KBM-7 (cell line): ENCODE data around the gene IFT74.
"Not testable (repeated sequence)": the region's sequence is repeated elsewhere in the genome, so short reads cannot be mapped to it uniquely, and the experiment has no call there.

Source experiments
- DNase-seq: peaks from one replicate; pipeline ENCODE4 v3.0.0-alpha.2; 2015
- in situ Hi-C: fragments of 300-500 bp; cut with MboI; formaldehyde crosslinking; loops from 2 replicates; pipeline ENCODE4 v1.14.3; 2020; ENCODE audit warnings: low sequenced_read_pairs, low pct_unique_long_range_greater_than_20kb, mixed read lengths

Gene IFT74

GRCh38 chr9:27054125-27054524 is 97.9 kb downstream of the IFT74 start:
- no peak for DNase-seq

GRCh38 chr9:27054841-27055240 is 98.6 kb downstream of the IFT74 start:
- no peak for DNase-seq
- in situ Hi-C loops, result no loop called here

More at GRCh38 chr9:27054125-27054524, 97.9 kb downstream of the IFT74 start:
- in situ Hi-C loops, result no loop called here

DNA sequence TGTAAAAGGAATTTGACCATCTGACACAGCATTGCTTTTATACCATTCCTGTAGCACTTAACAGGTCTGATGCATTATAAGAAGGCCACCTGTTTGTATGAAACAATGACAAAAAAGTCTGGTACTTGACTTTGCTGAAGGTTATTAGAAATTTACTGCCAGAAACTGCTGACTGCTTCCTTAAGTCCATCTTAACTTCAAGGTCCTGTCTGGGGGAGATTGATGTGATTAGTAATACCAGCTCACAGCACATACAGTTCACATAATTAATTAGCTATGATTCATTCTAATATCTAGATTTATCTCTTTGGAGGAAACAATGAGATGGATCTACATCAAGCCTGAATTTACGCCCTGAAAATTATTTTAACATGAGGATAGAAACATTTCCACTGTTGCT is 103.2 kb downstream of the IFT74 start:
- in situ Hi-C loops, result no loop called here
- DNase-seq, result no peak

DNA sequence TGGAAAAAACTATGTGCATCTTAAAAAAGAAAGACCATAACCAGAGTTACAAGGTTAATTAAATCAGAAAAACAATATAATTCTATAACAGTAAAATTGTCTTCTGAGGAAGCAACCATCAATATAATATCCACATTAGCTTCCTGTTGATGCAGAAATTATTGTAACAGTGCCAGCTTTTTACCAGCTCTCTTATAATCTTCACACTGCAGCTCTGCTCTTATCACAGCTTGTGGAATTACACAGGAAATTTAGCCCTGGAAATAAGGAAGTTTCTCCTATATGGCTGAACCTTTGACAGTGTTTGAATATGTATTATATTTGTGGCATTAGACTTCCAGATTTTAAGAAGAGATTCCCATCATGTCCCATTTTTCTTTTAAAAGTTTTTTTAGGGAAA is 103.7 kb downstream of the IFT74 start:
- in situ Hi-C loops, result no loop called here
- DNase-seq, result peak; percentile 26

DNA sequence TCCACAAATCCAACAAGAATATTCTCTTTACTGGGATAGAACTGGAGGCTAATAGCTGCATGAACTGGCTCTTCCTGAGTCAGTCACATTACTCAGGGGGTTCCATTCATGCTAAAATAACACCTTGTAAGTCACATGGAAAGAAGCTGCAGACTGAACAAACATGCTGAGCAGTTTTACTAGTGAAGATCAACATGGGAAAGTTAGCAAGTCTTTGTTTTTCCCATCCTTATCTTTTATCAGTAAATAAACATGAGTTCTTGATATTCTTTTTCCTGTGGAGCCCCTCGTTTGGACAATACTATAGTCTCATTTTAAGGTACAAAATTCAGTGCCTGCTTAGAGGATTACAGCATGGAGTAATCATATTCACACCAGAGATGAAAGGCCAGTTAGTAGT is 109.1 kb downstream of the IFT74 start:
- in situ Hi-C loops, result no loop called here
- no peak for DNase-seq

- no peak for DNase-seq
- in situ Hi-C loops, result no loop called here
Observed at GRCh38 chr9:27073841-27074728, 117.9 kb downstream of the IFT74 start.

DNA sequence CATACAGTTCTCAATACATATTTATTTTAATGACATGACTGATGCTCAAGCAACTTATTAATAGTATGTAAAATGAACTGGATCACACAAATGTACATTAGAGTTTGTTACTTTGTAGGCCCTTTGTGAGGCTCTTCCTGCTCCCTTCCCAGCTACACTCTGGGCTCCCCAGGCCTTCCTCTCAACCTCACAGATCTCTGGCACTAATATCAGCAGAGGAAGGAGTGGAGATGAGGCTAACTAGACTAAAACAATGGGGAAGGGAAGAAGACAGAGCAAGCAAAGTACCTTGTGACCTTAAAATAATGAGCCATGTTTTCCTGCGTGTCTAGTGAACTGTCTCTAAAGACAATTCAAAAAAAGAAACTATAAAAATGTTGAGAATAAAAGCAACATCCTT is 122.5 kb downstream of the IFT74 start:
- DNase-seq, result no peak
- in situ Hi-C loops, result no loop called here

GRCh38 chr9:27085456-27085855 is 129.2 kb downstream of the IFT74 start:
- in situ Hi-C loops, result no loop called here
- DNase-seq, result no peak

GRCh38 chr9:27086818-27087680 is 130.8 kb downstream of the IFT74 start:
- in situ Hi-C loops, result no loop called here
- no peak for DNase-seq

GRCh38 chr9:27088981-27089380 is 132.8 kb downstream of the IFT74 start:
- in situ Hi-C loops, result no loop called here
- no peak for DNase-seq

DNA sequence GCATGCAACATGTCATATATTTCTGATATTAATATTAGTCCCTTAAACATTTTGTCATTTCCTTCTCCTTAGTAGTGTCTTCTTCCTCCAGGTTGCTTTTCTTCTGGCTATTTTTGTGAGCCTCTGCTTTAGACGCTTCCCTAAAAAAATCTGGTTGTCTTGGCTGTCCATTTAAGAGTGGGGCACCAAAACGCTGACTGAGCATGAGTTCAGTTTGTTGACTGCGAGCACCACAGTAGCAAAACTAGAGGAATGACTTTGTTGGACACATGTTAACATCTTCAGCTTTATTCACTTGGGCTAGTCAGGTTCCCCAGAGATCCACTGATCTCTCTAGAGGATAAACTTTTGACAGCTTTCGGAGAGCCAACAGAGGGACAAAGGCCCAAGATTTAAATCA is 133.5 kb downstream of the IFT74 start:
- DNase-seq, result no peak
- in situ Hi-C loops, result no loop called here

DNA sequence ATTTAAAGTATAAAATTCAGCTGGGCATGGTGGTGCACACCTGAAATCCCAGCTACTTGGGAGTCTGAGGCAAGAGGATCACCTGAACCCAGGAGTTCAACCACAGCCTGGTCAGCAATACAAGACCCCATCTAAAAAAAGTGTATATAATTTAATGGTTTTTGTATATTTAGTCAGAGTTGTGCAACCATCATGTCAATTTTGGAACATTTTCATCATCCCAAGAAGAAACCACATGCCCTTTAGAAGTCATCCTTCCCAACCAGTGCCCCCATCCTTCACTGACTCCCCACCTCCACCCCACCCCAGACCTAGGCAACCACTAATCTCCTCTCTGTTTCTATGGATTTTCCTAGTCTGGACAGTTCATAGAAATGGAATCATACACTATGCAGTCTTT is 134.0 kb downstream of the IFT74 start:
- in situ Hi-C loops, result no loop called here
- no peak for DNase-seq

DNA sequence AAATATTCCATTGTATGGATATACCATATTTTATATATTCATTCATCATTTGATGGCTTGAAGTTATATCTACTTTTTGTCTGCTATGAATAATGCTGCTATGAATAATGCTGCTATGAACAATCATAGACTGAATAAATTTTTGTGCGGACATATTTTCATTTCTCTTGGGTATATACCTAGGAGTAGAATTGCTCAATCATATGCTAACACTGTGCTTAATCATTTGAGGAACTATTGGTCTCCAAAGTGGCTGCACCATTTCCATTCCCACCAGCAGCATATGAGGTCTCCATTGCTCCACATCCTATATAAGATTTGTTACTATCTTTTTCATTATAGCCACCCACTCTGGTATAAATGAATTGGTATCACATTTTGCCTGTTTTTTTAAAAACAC is 134.5 kb downstream of the IFT74 start:
- DNase-seq, result no peak
- in situ Hi-C loops, result no loop called here

GRCh38 chr9:27092496-27092895 is 136.3 kb downstream of the IFT74 start:
- in situ Hi-C loops, DNase-seq: not testable (repeated sequence)

DNA sequence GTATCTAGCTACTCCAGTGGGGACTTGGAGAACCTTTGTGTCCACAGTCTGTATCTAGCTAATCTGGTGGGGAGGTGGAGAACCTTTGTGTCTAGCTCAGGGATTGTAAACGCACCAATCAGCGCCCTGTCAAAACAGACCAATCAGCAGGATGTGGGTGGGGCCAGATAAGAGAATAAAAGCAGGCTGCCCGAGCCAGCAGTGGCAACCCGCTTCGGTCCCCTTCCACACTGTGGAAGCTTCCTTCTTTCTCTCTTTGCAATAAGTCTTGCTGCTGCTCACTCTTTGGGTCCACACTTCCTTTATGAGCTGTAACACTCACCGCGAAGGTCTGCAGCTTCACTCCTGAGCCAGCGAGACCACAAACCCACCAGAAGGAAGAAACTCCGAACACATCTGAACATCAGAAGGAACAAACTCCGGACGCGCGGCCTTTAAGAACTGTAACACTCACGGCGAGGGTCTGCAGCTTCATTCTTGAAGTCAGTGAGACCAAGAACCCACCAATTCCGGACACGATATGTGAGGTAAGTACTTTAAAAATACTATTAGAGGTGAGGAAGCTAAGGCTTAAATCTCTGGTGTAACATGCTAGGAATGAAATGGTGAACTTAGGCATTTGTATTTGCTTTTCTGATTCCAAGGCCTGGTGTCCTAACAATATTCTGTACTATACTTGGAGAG is 137.3 kb downstream of the IFT74 start:
- DNase-seq, in situ Hi-C loops: not testable (repeated sequence)

DNA sequence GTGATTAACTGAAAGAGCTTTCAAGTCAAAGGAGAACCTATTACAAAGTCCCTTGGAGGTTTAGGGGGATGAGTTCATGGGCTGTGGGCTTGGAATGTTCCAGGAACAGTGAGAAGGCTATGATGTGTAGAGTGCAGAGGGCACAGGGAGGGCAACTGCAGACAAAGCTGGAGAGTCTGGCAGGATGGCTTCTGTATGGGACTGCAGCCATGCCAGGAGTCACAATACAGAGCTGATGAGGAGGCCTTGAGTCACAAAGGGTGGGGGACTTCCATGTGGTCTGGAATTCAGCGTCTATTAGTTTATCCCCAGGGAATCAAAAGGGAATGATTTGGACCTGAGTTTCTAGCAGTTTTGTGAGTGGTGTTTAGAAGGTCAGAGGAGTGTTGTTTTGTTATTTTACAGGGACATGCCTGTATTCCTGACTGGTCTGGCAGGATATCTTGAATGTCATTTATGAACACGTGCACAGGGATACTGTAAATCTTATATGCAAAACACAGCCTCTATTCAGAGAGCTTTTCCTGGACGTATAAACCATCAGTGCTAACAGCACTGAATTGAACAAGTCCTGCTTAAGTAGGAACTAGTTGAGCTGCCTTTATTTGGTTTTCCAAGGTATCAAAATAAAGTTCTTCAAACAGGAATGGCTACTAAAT is 138.6 kb downstream of the IFT74 start:
- in situ Hi-C loops, result no loop called here
- DNase-seq, result no peak

DNA sequence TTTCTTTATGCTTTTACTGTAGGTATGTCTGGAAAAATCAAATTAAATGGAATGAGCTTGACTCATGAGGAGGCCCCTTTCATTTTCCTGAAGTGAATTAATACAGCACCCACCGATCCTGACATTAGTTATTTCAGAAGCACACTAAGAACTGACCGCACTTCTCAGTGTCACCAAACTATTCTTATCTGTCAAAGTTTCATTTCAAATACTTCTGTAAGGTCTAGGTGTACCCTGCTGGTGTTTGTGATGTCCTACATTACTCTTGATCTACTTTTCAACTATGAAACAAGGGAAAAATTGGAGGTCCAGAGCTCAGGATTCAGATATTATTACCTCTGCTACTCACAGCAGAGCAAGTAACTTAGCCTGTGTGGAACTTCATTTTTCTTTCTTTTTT is 151.0 kb downstream of the IFT74 start:
- in situ Hi-C loops, result no loop called here
- no peak for DNase-seq

DNA sequence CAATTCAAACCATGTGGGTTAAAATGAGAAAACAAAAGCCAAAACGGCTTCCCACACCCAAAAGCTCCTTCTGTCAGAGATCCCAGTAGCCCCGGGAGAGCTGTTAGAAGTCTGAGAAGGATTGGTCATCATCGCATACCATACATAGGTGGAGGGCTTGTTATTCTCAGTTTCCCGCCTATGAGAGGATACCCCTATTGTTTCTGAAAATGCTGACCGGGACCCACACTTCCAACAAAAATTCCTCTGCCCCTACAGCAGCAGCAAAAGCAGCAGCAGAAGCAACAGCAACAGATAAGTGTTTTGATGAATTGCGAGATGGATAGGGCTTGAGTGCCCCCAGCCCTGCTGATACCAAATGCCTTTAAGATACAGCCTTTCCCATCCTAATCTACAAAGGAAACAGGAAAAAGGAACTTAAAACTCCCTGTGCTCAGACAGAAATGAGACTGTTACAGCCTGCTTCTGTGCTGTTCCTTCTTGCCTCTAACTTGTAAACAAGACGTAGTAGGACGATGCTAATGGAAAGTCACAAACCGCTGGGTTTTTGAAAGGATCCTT is 152.8 kb downstream of the IFT74 start, which contains the start of gene TEK:
Gene TEK, plus strand, starts transcription at position 245 of the 561 bp plus-strand sequence. CDS start 366 bp downstream, outside the sequence.
- in situ Hi-C loops, result no loop called here
- peak; percentile 17 for DNase-seq

DNA sequence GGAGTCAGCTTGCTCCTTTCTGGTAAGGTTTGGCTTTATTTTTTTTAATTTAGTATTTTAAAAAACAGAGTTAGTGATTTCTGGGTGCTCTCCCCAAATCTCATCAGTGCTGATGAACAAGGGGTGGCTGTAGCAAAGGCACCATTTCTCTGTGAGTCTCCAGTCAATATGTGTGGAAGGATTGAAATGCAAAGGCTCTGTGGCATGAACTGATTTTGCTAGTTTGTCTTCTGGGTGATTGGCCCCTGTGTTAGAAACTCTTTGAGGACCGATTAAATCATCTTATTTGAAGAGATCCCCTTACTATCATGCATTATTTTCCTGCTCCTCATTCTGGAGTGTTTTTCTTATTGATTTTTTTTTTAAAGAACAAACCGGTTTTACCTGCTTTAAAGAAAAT is 153.4 kb downstream of the IFT74 start:
- no peak for DNase-seq
- in situ Hi-C loops, result no loop called here
